Measurements from ENCODE around the gene TPM4.
"Not testable (repeated sequence)": the region's sequence is repeated elsewhere in the genome, so short reads cannot be mapped to it uniquely, and the experiment has no call there.

TPM4 gene

GRCh38 chr19:16099314-16099965 is 23.1 kb downstream of the TPM4 start:
- DNase-seq: not testable (repeated sequence)

GRCh38 chr19:16100524-16100923 is 24.2 kb downstream of the TPM4 start:
- DNase-seq: no peak

DNA sequence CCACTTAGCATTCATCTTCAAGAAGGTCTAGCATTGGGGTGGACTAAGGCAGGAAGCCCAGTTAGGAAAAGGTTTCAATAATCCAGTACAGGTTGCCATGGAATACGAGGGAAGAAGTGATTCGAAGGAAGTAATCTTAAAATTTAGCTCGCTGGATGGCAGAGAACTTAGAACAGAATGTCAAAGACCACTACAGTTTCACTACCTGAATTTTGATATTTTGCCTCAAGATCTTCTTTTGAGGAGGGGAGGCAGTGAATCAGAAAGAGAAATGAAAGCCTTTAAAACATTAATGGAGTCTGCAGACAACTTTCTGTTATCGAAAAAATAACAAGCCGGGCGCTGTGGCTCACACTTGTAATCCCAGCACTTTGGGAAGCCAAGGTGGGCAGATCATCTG is 28.4 kb downstream of the TPM4 start:
- no peak for DNase-seq

DNA sequence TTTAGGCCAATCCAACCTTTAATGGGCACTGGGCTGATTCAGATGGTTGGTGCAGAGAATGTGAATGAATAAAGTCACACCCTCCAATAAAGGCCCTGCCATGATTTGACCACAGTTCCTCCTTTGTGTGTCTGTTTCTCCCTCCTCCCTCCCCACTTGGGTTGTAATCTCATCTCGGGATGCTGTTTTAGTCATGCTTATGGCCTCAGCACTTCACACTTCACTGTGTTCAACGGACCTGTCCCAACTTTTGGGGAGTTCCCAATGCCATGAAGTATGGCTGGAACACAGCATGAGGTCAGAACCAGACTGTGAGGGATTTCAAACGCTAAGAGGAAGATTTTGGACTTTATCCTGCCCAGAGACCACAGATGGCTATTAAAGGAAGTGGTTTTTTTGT is 29.8 kb downstream of the TPM4 start:
- no peak for DNase-seq

DNA sequence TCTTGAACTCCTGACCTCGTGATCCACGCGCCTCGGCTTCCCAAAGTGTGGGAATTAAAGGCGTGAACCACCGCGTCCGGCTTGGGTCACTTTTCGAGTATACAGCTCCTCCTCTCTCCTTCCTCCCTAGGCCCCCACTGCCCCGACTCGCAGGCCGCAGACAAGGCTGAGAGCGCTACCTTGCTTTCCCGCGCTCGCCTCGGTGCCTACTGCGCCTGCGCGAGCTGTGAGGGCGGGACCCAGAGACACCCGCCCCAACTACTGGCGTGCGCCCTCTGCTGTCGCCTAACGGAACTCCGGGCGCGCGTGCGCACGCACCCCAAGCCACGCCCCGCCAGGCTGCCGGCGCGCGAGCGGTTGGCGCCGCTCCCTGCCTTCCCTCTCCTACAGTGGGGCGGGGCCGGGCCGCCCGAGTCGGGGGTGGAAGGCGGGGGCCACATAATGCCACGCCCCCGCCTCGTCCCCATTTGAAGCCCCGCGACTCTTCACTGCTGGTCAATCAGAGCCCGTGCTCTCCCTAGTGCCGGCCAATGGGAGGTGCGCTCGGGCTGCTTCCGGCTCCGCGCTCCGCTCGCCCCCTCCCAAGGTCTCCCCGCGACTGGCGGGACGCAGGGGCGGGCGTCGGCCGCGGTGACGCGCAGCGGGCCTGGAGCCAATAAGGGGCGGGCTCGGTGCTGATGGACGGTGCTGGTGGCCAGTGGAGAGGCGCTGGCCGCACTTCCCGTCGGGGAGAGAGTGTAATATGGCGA is 35.0 kb downstream of the TPM4 start, which contains the start of gene RAB8A:
Gene RAB8A, plus strand, starts transcription at position 730 of the 749 bp plus-strand sequence. Its CDS starts 13 bp downstream, at position 743.
- DNase-seq: peak; percentile 99

GRCh38 chr19:16111909-16112752 is 35.8 kb downstream of the TPM4 start:
- DNase-seq: no peak

DNA sequence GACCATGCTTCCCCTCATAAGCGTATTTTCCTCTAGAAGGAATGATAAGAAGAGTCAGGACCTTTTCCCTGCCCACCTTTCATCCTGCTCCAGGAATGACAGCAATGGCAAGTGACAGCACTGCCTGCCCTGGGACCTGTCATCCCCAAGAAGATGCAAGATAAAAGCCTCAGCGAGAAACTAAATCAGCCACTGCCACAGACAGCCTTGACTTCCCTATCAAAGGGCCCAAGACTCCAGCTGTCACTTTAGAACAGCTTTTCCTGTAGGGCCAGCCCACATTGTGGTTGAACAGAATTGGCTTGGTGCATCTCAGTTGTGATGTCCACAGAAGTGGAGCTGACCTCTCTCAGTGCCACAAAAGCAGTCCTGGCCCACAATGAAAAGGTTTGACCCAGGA is 36.5 kb downstream of the TPM4 start:
- DNase-seq: no peak

GRCh38 chr19:16113727-16114126 is 37.4 kb downstream of the TPM4 start:
- DNase-seq: no peak

- no peak for DNase-seq
These were observed 39.2 kb downstream of the TPM4 start for GRCh38 chr19:16115301-16116039.

DNA sequence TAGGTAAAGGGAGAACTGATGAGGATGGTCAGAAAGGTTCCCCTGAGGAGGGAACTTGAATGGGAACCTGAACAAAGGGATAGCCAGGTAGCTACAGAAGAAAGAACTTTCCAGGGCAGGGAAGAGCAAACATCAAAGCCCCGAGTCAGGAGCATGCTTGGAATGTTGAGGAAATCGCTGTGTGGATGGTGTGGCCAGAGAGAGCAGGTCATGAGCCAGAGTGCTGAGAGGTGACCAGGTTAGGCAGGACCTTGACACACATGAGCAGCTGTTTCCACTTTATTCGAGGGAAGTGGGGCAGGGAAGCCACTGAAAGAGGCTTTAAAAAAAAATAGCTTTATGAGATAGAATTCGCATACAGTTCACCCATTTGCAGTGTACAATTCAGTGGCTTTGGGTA is 39.8 kb downstream of the TPM4 start:
- DNase-seq: no peak

GRCh38 chr19:16117594-16118033 is 41.3 kb downstream of the TPM4 start:
- no peak for DNase-seq

GRCh38 chr19:16118489-16119033 is 42.3 kb downstream of the TPM4 start:
- DNase-seq: no peak

GRCh38 chr19:16119075-16119857 is 43.0 kb downstream of the TPM4 start:
- not testable (repeated sequence) for DNase-seq

DNA sequence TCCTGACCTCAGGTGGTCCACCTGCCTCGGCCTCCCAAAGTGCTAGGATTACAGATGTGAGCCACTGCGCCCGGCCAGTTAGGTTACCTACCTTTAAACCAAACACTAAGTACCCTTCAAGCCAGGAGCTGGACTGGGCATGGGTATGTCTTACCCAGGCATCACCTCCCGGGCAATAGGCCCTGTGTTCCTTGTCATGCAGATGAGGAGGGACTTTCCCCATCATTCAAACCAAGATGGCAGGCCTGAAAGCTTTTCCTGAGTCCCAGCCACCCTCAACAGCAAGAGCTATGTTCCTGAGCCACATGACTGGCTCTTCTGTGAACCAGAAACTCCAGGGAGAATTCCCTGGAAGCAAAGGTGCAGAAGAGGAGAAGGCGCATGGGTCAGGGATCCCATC is 44.8 kb downstream of the TPM4 start:
- no peak for DNase-seq

DNA sequence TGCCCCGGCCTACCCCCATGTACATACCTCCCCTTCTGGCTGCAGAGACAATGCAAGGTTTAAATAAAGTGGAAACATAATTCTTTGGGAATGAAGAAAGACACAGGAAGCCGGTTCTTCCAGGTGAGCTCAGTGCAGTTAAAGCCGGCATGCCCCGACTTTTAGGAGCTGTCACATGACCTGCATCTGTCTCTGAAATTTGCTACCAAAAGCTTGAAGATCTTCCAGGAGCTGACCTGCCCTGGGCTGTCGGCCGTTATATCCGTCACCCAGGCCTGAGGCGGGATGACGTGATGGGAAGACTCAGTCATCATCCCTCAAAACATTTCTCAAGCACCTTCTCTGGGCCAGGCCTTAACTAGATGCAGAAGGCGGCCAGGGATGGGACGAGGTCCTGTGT is 45.7 kb downstream of the TPM4 start:
- DNase-seq: no peak

- DNase-seq: no peak
These were observed 48.7 kb downstream of the TPM4 start for GRCh38 chr19:16124953-16125352.

DNA sequence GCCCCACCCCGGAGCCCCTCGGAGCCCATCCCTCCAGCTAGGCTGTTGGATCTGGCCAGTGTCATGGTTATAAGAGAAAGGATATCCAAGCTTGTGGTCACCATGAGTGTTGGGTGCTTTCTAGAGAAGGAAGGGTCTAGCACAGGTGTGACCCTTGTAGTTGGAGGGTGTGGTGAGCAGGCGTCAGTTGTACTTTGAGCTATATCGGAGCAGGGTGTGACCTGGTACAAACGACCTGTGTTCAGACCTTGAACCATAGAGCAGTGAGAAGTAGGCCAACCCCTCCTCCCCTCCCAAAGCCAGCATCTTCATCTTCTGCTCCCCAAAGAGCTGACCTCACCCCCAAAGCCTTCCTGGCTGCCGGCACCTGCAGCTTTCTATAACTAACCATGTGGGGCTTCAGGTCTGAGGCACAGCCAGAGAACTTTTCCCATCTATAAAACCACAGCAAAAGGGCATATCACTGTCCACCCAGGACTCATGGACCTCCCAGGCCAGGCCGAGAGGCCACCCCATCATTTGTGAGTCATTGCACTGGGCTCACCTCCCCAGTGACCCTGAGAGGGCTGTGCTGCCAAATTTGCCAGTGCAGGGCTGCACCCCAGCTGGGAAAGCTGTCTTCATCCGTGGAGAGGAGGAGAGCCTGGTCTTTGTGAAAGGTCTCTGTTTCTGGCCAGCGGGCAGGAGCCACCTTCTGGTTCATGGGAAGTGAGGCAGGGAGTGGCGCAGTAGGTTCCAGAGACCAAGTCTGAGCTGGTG is 49.6 kb downstream of the TPM4 start:
- no peak for DNase-seq

GRCh38 chr19:16127080-16127479 is 50.8 kb downstream of the TPM4 start:
- no peak for DNase-seq

DNA sequence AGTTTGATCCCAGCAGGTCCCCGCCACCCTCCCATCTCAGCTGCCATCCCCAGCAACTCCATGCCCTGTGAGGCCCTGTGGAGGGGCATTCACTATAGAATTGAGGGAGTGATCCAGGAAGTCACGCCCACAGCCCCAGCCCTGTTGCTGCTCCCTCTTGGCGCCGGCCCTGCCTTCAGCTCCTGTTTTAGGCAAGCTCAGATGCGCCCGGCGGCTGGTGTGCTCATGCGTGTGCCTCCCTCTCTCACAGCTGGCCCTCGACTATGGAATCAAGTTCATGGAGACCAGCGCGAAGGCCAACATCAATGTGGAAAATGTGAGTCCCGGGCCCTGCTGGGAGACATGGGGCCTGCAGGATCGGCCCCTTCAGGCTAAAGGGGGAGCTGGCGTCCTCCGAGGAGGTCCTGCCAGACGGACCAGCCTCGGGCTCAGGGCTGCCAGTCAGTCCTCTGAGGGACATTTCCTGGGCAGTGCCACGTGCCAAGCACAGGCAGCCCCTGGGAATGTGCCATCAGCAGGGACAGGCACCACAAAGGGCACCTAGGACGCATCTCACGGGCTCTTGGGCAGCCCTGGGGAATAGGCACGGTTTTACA is 51.6 kb downstream of the TPM4 start:
- no peak for DNase-seq

DNA sequence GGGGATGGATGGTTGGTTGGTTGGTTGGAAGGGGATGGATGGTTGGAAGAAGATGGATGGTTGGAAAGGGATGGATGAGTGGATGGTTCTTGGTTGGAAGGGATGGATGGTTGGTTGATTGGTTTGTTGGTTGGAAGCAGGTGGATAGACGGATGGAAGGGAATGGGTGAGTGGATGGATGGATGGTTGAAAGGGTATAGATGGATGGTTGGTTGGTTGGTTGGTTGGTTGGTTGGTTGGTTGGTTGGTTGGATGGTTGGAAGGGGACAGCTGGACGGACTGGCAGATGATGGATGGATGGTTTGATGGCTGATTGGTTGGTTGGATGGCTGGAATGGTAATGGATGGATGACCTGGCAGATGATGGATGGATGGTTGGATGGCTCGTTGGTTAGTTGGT is 55.4 kb downstream of the TPM4 start:
- DNase-seq: no peak

Measured in fibroblast of upper back skin (primary cell).